Fibroblast of mammary gland (primary cell): ENCODE measurements around the gene MAPK8.

Experiments
- DNase-seq: peaks from one replicate; pipeline ENCODE4 v3.0.0-alpha.2; 2010; ENCODE audit warnings: low read depth
- H3K4me3 ChIP-seq: 2 replicates; pipeline ENCODE4 v1.5.1; 2011; ENCODE audit warnings: low read depth, mild to moderate bottlenecking, low read length, moderate library complexity; ENCODE audit not compliant: control insufficient read depth
- TF ChIP-seq, protein P1 (sequence below): conservative IDR thresholded peaks from 2 replicates; pipeline ENCODE4 v1.5.1; 2011; ENCODE audit warnings: low read depth, low read length, inconsistent platforms; ENCODE audit not compliant: control insufficient read depth, insufficient read depth

MAPK8 gene

DNA sequence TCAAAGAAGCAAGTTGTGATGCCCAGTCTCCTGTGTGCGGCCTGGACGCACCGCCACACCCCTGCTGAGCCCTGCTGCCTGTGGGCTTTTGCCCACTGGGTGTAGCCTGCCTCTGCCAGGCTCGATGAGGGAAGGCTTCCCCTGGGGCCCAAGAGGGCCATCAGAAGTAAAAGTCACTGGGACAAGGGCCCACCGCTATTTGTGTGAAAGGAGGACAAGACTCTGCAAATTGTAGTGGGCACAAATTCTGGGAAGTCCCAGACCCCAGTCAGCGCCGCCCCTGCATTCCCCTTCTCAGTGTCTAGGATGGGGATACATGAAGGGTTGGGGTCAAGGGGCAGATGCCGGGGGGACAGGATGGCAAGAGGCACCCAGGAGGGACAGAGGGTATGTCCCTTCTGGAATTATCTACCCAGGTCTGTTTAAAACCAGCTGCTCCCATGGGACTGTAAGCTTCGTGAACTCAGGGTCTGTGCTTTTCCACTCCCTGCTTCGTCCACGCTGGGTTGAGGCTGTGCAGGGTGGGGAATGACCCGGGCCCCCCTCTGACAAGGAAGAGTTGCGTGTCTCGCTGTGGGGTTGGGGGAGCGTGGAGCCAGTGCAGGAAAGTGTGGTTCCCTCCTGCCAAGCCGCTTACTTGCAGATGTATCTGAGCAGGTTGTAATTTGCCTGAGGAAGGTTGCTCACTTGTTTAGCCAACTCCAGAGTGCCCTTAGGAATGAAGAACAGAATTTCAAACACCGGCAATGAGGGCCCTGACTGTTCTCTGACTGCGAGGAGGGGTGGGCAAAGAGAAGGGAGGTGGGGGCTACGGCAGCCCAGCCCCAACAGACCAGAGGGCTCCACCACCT lies 147.2 kb downstream of the MAPK8 start:
- TF ChIP-seq, protein P1, sequence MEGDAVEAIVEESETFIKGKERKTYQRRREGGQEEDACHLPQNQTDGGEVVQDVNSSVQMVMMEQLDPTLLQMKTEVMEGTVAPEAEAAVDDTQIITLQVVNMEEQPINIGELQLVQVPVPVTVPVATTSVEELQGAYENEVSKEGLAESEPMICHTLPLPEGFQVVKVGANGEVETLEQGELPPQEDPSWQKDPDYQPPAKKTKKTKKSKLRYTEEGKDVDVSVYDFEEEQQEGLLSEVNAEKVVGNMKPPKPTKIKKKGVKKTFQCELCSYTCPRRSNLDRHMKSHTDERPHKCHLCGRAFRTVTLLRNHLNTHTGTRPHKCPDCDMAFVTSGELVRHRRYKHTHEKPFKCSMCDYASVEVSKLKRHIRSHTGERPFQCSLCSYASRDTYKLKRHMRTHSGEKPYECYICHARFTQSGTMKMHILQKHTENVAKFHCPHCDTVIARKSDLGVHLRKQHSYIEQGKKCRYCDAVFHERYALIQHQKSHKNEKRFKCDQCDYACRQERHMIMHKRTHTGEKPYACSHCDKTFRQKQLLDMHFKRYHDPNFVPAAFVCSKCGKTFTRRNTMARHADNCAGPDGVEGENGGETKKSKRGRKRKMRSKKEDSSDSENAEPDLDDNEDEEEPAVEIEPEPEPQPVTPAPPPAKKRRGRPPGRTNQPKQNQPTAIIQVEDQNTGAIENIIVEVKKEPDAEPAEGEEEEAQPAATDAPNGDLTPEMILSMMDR, result no peak
- DNase-seq, result no peak
- no peak overlapping the region for H3K4me3 ChIP-seq

DNA sequence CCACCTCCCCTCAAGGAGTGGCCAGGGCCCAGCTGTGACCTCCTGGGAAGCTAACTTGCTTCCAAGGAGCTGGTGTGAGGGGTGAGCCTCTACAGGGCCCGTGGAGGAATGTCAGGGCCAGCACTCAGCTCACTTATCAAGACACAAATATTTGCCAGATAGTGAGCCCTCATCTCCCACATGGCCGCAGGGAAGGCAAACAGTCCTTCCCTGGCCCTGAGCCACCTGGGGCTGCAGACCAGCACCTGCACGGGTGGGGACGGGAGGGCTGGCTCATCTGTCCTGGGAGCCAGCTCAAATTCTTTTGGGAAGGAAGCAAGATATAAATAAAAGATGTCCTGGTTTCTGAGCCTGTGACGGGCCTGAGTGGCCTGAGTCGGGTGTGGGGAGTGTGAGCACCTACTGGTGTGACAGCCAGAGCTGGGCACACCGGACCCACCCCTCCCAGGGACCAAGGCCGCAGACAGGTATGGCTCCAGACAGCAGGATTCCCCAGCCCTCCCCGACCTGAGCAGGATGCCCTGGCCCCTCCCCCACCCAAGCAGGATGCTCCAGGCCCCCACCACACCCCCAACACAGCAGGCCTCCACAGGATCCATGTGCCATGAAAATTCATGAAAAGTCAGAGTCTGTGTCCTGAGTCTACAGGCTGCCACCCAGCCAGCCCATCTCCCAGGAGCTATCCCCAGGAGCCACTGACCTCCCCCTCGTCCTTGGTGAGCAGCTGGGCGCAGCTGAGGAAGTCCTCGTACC lies 148.0 kb downstream of the MAPK8 start:
- no peak overlapping the region for H3K4me3 ChIP-seq
- DNase-seq, result no peak
- TF ChIP-seq, protein P1, result no peak

DNA sequence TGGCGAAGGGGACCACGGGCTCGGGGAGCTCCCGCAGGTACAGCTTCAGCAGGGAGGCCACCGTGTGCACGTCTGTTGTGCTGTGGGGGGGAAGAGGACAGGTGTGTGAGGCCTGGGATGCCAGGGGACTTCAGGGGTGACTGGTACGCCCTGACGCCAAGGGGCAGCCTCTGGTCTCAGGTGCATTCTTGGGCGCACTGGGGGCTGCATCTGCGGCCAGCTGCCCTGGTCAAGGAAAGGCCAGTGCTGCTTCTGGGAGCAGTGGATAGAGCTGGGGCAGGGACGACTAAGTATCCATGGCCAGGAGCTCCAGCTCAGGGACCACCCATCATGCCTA lies 148.5 kb downstream of the MAPK8 start:
- H3K4me3 ChIP-seq, result no peak overlapping the region
- TF ChIP-seq, protein P1, result no peak
- DNase-seq, result no peak

DNA sequence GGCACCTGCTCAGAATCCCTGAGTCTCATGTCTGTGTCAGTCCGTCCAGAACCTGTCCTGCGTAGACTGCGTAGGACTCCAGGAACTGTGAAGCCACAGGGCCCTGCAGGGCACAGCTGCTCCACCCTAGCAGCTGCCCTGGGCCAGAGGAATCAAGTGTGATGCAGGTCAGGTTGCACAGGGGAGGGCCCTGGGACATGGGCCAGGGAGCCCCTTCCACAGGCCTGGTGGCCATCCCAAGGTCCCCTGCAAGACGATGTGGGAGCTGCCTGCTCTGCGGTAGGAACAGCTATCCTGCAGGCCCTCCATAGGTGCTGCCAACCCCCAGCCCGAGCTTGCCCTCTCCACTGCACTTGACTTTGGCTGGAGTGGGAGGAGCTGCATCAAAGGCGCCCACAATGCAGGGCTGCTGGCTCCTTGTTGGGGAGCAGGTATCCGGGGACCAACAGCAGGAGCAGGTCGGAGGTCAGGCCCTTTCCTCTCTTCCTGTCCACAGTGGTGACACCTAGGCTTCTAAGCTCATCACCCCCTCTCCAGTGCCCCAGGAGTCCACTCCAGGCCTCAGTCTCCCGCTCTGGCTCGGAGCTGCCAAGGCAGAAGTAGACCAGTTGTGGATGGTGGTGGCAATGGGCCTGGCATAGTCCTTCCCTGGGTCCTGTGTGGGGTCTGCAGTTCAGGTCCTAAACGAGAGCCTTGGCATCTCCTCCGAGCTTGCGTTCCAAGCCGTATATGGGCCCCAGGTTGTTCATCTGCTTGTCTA lies 149.1 kb downstream of the MAPK8 start:
- DNase-seq, result no peak
- TF ChIP-seq, protein P1, result no peak
- no peak overlapping the region for H3K4me3 ChIP-seq

DNA sequence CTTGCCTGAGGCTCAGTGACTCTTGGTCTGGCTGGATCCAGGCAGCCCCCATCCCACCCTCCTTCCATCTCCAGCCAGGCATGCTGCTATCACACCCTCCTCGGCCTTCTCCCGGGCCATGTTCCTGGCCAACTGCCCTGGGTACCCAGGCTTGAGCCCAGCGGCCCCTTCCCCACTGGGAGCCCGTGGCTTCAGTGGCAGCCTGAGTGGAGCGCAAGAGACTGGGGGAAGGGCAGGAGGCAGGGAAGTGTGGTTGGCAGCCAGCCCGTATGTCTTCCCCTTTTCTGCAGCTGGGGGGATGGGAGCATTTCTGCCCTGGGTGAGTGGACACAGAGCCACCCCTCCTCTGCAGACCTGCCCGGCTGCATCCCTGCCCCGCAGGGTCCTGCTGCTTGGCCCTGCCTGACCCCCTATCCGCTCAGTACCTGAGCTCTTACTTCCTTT lies 149.9 kb downstream of the MAPK8 start:
- TF ChIP-seq, protein P1, result no peak
- DNase-seq, result no peak
- no peak overlapping the region for H3K4me3 ChIP-seq
